Tibial artery (tissue), 4 donors: Measurements from ENCODE around the gene ZBTB7C.

Experiments used
- DNase-seq, 2 donors: peaks; one replicate each; pipeline ENCODE4 v3.0.0-alpha.2; 2019
- H3K27ac ChIP-seq, 2 donors: fragments of 200-600 bp; sonication (generic) in 1 of 2; 1 replicate in 1 of 2; 2 replicates in 1 of 2; pipeline ENCODE4 v1.5.1; 2018 to 2019; ENCODE audit warnings: mild to moderate bottlenecking in 1 of 2
- H3K27me3 ChIP-seq, 2 donors: fragments of 200-600 bp; sonication (generic) in 1 of 2; one replicate each; pipeline versions ENCODE4 v1.5.1 to v1.6.0; 2016 to 2019
- H3K36me3 ChIP-seq, 3 donors: fragments of 200-600 bp; sonication (generic) in 2 of 3; one replicate each; pipeline ENCODE4 v1.5.1; 2016 to 2019; ENCODE audit warnings: mild to moderate bottlenecking in 2 of 3
- H3K4me1 ChIP-seq, 4 donors: fragments of 200-600 bp; sonication (generic) in 2 of 4; 1 replicate in 3 of 4; 2 replicates in 1 of 4; pipeline ENCODE4 v1.5.1; 2016 to 2019
- H3K4me3 ChIP-seq, 2 donors: fragments of 200-600 bp; sonication (generic) in 1 of 2; 1 replicate in 1 of 2; 2 replicates in 1 of 2; pipeline ENCODE4 v1.5.1; 2018 to 2019; ENCODE audit warnings: mild to moderate bottlenecking in 2 of 2
- H3K9me3 ChIP-seq, 3 donors: fragments of 200-600 bp; sonication (generic) in 1 of 3; one replicate each; pipeline ENCODE4 v1.5.1; 2016 to 2019
- CTCF ChIP-seq, 2 experiments: fragments of 200-600 bp in 1 of 2; fragments of 450-650 bp in 1 of 2; IDR thresholded peaks; one replicate each; pipeline ENCODE4 v1.5.1; 2017 to 2019; ENCODE audit warnings: antibody characterized with exemption in 2 of 2, mild to moderate bottlenecking in 1 of 2, moderate library complexity in 1 of 2
- intact Hi-C: fragments of 100-400 bp; cut with DNase I; formaldehyde crosslinking; loops from one replicate; pipeline ENCODE4 v1.15.0; 2023; ENCODE audit warnings: low total_unique reads

Gene ZBTB7C

GRCh38 chr18:48098007-48098406 is 311.2 kb downstream of the ZBTB7C start:
- H3K4me1 ChIP-seq = no peaks in the 10 kb centered on the region
- no peaks in the 10 kb centered on the region for H3K27me3 ChIP-seq
- H3K36me3 ChIP-seq = no peaks in the 10 kb centered on the region
- intact Hi-C loops = no loop called here
- no peak overlapping the region for H3K4me3 ChIP-seq
- H3K27ac ChIP-seq = no peak overlapping the region
- no peak for TF ChIP-seq CTCF (IDR thresholded peaks at IDR 0.05)
- H3K9me3 ChIP-seq = no peaks in the 10 kb centered on the region
- no peak for DNase-seq

DNA sequence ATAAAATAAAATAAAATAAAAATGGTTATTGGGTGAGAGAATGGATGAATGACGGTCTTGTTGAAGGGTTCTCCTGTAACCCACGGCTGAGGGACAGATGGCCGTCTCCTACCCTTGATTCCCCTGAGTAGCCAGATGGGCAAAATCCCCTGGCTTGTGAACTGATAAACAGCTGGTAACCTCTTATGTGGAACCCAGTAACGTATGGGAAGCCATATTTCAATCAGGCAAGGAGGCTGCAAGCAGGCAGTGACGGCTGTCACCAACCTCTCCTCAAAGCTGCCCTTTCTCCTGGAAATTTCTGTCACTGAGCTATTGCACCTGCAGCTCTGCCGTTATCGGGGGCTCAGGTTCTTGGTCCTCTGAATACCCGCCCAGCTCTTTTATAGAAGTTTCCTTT is 313.5 kb downstream of the ZBTB7C start:
- TF ChIP-seq CTCF (IDR thresholded peaks at IDR 0.05) = no peak
- Histone ChIP-seq H3K36me3 (no peaks in the 10 kb centered on the region), H3K27me3 (no peaks in the 10 kb centered on the region), H3K4me3 (no peak overlapping the region), H3K9me3 (no peaks in the 10 kb centered on the region), H3K27ac (no peak overlapping the region), H3K4me1 (no peaks in the 10 kb centered on the region)
- no peak for DNase-seq
- intact Hi-C loops = no loop called here

DNA sequence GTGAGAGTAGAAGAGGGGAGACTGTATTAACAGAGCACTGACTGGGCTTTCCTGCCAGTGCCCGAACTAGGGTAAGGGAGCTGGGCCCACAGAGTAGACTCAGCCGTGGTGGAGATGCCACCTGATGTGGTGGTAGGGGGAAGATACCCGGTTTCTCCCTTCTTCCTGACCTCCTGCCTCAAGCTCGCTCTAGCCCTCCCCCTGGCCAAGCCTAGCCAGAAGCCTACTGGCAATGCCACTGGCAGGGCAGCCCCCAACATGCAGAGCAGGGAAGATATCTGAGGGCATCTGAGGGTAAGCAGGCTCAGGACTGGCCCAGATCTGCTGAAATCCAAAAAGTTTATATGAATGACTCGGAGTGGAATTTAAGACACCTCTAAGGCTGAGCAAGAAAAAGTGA is 316.1 kb downstream of the ZBTB7C start:
- intact Hi-C loops = no loop called here
- no peaks in the 10 kb centered on the region for H3K27me3 ChIP-seq
- DNase-seq = no peak
- no peaks in the 10 kb centered on the region for H3K9me3 ChIP-seq
- no peak overlapping the region for H3K4me3 ChIP-seq
- no peaks in the 10 kb centered on the region for H3K36me3 ChIP-seq
- no peak overlapping the region for H3K27ac ChIP-seq
- TF ChIP-seq CTCF (IDR thresholded peaks at IDR 0.05) = no peak
- H3K4me1 ChIP-seq = no peaks in the 10 kb centered on the region

- Histone ChIP-seq H3K27me3 (no peaks in the 10 kb centered on the region), H3K4me1 (no peaks in the 10 kb centered on the region), H3K4me3 (no peak overlapping the region), H3K27ac (no peak overlapping the region), H3K9me3 (no peaks in the 10 kb centered on the region), H3K36me3 (no peaks in the 10 kb centered on the region)
- no peak for DNase-seq
- intact Hi-C loops = no loop called here
- no peak for TF ChIP-seq CTCF (IDR thresholded peaks at IDR 0.05)
Measured at GRCh38 chr18:48091869-48092497, 317.2 kb downstream of the ZBTB7C start.

GRCh38 chr18:48090702-48091101 is 318.5 kb downstream of the ZBTB7C start:
- TF ChIP-seq CTCF (IDR thresholded peaks at IDR 0.05) = no peak
- H3K4me3 ChIP-seq = no peak overlapping the region
- no peaks in the 10 kb centered on the region for H3K4me1 ChIP-seq
- intact Hi-C loops = no loop called here
- DNase-seq = no peak
- no peaks in the 10 kb centered on the region for H3K9me3 ChIP-seq
- H3K27ac ChIP-seq = no peak overlapping the region
- H3K27me3 ChIP-seq = no peaks in the 10 kb centered on the region
- no peaks in the 10 kb centered on the region for H3K36me3 ChIP-seq

DNA sequence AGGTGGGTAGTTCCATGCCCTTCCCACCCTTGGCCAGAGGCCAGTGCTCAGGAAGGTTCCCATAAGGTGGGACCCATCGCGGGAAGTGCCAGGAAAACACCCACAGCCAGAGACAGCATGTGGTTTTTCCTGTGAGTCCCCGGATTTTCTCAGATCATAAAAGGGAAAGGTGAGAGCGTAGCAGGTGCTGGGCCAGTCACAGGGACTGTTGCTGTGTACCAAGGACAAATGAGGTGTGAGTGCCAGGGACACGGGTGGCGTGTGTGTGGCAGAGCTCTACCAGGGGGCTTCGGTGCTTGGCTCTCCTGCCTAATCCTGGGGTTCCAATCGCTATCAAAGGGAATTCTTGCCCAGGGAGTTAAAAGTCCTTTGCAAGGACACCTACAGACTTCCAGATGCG is 319.2 kb downstream of the ZBTB7C start:
- no peaks in the 10 kb centered on the region for H3K36me3 ChIP-seq
- H3K4me1 ChIP-seq = no peaks in the 10 kb centered on the region
- H3K9me3 ChIP-seq = no peaks in the 10 kb centered on the region
- H3K27ac ChIP-seq = no peak overlapping the region
- no peaks in the 10 kb centered on the region for H3K27me3 ChIP-seq
- DNase-seq = no peak
- H3K4me3 ChIP-seq = no peak overlapping the region
- no peak for TF ChIP-seq CTCF (IDR thresholded peaks at IDR 0.05)
- intact Hi-C loops = no loop called here
